SJCRH30 (cell line): ENCODE measurements around the gene C10orf90. TPM values are rescaled to one million over a fixed set of nuclear protein-coding genes. Genes with fewer than 3 reads are reported as not detected.
A peak's percentile ranks its signal among the peaks of the same experiment; 100 is the strongest.
"Not testable (repeated sequence)": the region's sequence is repeated elsewhere in the genome, so short reads cannot be mapped to it uniquely, and the experiment has no call there.

ENCODE experiments used
- DNase-seq, 2 experiments: peaks; one replicate each; pipeline ENCODE4 v3.0.0-alpha.2; 2015 to 2020
- H3K27ac ChIP-seq: fragments of 250-450 bp; sonication (Bioruptor Pico); 2 replicates; pipeline ENCODE4 v1.5.1; 2020; ENCODE audit warnings: mild to moderate bottlenecking, moderate library complexity
- H3K27me3 ChIP-seq: fragments of 250-450 bp; sonication (Bioruptor Pico); 2 replicates; pipeline ENCODE4 v1.5.1; 2020; ENCODE audit warnings: mild to moderate bottlenecking, moderate library complexity
- H3K36me3 ChIP-seq: fragments of 250-450 bp; sonication (Bioruptor Pico); 2 replicates; pipeline ENCODE4 v1.5.1; 2020; ENCODE audit warnings: mild to moderate bottlenecking, moderate library complexity
- H3K4me1 ChIP-seq: fragments of 250-450 bp; sonication (Bioruptor Pico); 2 replicates; pipeline ENCODE4 v1.5.1; 2020; ENCODE audit warnings: mild to moderate bottlenecking, moderate library complexity
- H3K4me3 ChIP-seq: fragments of 250-450 bp; sonication (Bioruptor Pico); 2 replicates; pipeline ENCODE4 v1.5.1; 2020; ENCODE audit warnings: mild to moderate bottlenecking, moderate library complexity
- H3K9me3 ChIP-seq: fragments of 250-450 bp; sonication (Bioruptor Pico); replicated peaks from 2 replicates; pipeline ENCODE4 v1.5.1; 2020; ENCODE audit warnings: mild to moderate bottlenecking, moderate library complexity
- total RNA-seq: library from RNA; depleted of rRNA; stranded (reverse); fragments of >200 nt; shearing (Covaris generic); gene quantifications from 2 replicates; pipeline ENCODE4 v1.2.3, GENCODE V29; 2014

The C10orf90 gene
- total RNA-seq, 1 experiment from 2014 or later = 0.12 TPM

DNA sequence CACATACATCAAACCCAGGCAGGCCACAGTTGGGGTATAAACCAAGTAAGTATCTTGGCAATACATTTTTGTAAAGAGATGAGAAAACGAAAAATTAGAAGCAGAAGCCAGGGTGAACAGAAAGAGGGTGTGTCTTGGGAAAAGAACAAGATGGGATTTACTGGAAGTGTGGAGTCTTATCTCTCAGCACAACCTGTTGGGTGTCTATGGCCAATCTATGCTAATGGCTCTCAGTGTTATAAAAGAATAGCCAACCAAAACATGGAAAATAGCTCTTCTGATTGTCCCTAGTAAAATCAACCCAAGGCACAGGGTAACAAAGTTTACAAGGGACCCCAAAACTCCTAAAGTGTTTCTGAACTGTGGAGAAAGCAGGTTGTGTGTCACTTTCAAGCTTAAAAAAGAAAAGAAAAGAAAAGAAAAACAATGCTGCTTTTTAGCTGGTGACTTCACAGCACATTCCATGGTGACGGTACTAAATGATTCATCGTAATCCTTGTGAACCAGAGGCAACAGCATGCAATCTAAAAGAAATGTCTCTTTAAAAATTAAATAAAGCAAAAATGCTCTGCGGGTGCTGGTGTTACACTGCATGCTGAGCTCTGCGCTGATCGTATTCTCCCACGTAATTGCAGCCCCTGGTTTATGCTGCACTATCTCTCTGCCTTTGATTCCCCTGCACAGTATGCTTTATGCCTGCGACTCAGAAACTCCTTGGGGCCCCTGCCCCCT is 100.8 kb downstream of the C10orf90 start:
- DNase-seq = no peak
- H3K4me3 ChIP-seq = no peak overlapping the region
- no peaks in the 10 kb centered on the region for H3K9me3 ChIP-seq
- H3K4me1 ChIP-seq = no peaks in the 10 kb centered on the region
- no peaks in the 10 kb centered on the region for H3K36me3 ChIP-seq
- no peak overlapping the region for H3K27ac ChIP-seq
- H3K27me3 ChIP-seq = no peaks in the 10 kb centered on the region

DNA sequence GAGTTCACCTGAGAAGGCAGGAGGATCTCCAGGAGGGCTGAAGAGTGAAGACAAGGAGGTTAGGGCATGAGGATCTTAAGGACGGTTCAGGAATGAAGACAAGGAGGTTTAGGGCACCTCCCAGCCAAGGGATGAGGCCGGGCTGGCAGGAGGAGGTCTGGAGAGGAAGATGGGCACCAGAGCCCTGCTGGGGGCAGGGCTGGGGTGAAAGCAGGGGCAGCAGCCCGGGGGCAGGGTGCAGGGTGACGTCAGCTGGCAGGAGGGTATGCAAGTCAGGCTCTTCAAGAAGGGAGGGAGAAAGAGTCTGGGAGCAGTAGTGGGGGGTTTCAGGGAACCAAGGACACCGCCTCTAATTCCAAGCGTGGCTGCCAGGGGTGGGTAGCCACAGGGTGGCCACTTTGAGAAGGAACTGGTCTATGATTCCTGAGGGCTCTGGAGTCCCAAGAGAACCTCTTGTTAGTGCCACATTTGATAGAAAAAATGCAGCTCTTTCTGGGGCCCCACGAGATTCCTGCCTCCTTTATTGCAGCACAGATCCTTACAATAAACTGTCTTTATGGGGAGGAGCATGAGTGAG is 101.6 kb downstream of the C10orf90 start:
- no peaks in the 10 kb centered on the region for H3K36me3 ChIP-seq
- no peaks in the 10 kb centered on the region for H3K27me3 ChIP-seq
- no peak for DNase-seq
- H3K4me3 ChIP-seq = no peak overlapping the region
- H3K27ac ChIP-seq = no peak overlapping the region
- no peaks in the 10 kb centered on the region for H3K9me3 ChIP-seq
- no peaks in the 10 kb centered on the region for H3K4me1 ChIP-seq

DNA sequence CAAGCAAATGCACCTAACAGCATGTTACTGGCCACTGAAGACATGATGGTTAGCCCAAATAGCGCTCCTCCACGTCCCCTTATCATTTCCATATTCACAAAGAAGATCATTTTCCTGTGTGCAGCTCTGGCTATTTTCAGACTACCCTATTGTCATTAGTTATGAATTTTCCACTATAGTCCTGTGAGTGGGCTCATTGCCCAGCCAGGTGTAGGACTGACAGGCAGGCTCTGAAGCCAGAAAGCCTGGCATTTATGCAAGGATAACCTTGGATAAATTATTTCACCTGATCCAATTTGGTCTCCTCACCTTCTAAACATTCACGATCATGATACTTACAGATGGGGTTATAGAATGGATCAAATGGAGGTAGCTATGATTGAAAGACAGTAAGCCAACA is 104.6 kb downstream of the C10orf90 start:
- H3K9me3 ChIP-seq = no peaks in the 10 kb centered on the region
- H3K4me3 ChIP-seq = no peak overlapping the region
- no peak for DNase-seq
- H3K27me3 ChIP-seq = no peaks in the 10 kb centered on the region
- no peak overlapping the region for H3K27ac ChIP-seq
- no peaks in the 10 kb centered on the region for H3K36me3 ChIP-seq
- no peaks in the 10 kb centered on the region for H3K4me1 ChIP-seq

DNA sequence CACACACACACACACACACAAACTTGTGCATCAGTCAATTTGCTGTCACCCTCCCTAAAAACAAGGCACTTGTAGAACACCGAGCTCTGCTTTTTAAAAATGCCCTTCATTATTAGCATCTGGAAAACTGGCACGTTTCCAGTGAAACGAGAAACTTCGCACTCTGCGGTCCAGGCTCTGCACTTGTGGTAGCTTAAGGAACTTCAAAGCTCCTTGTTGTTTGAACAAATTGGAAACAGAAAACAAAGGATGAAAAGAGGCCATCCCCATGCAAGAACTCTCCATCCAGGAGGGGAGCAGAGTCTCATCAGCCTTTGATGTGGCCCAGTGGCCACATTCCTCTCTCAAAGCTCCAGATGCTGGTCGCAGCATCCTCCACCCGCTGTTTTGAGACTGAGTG is 105.1 kb downstream of the C10orf90 start:
- H3K9me3 ChIP-seq = no peaks in the 10 kb centered on the region
- DNase-seq = peak in 1 of 2 experiments; percentile 41
- H3K27ac ChIP-seq = no peak overlapping the region
- no peaks in the 10 kb centered on the region for H3K36me3 ChIP-seq
- no peaks in the 10 kb centered on the region for H3K27me3 ChIP-seq
- no peaks in the 10 kb centered on the region for H3K4me1 ChIP-seq
- no peak overlapping the region for H3K4me3 ChIP-seq

DNA sequence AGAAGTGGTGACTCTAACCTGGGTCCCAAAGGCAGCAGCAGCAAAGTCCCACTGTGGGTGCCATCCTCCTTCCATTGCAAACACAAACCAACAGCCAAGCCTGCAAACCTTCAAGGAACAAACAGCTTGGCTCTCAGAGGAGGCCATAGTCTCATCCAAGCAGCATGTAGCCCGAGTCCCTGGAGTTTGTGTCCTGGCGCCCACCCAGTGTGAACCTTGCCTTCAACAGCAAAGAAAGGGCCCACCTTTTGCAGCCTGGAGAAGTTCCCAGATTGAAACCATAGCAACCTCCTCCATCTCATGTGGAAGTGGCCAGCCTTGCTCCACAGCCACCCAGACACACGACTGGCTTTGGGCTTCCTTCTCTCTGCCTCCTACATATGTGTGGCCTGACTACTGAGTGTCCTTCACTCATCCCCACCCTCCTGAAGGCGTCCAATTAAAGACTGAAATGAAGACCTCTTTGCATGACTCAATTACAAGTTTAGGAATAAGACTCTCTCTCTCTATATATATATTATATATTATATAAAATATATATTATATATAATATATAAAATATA is 106.1 kb downstream of the C10orf90 start:
- Histone ChIP-seq H3K4me1 (no peaks in the 10 kb centered on the region; the same call in 1 of the 2 replicates), H3K4me3 (no peak overlapping the region), H3K27me3 (no peaks in the 10 kb centered on the region), H3K27ac (no peak overlapping the region), H3K36me3 (no peaks in the 10 kb centered on the region), H3K9me3 (no peaks in the 10 kb centered on the region)
- DNase-seq = no peak

DNA sequence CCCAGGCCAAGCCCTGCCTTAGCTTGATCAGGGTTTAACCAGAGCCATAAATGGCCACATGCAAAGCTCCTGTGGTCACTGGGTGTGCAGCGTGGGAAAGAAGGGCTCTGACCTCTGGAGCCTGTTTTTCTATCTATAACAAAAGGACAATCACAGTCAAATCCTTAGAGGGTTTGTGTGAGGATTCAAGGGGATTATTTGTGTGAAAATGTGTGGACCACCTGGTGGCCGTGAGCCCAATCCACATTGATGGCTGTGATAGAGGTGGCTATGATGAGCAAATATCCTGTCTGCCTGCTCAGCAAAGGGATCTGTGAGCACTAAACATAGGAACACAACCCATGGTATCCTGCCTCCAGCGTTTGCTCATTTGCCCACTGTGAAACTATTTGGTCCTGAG is 107.1 kb downstream of the C10orf90 start:
- no peaks in the 10 kb centered on the region for H3K36me3 ChIP-seq
- H3K9me3 ChIP-seq = no peaks in the 10 kb centered on the region
- no peaks in the 10 kb centered on the region; the same call in 1 of the 2 replicates for H3K4me1 ChIP-seq
- no peak for DNase-seq
- H3K27me3 ChIP-seq = no peaks in the 10 kb centered on the region
- no peak overlapping the region for H3K4me3 ChIP-seq
- no peak overlapping the region for H3K27ac ChIP-seq

DNA sequence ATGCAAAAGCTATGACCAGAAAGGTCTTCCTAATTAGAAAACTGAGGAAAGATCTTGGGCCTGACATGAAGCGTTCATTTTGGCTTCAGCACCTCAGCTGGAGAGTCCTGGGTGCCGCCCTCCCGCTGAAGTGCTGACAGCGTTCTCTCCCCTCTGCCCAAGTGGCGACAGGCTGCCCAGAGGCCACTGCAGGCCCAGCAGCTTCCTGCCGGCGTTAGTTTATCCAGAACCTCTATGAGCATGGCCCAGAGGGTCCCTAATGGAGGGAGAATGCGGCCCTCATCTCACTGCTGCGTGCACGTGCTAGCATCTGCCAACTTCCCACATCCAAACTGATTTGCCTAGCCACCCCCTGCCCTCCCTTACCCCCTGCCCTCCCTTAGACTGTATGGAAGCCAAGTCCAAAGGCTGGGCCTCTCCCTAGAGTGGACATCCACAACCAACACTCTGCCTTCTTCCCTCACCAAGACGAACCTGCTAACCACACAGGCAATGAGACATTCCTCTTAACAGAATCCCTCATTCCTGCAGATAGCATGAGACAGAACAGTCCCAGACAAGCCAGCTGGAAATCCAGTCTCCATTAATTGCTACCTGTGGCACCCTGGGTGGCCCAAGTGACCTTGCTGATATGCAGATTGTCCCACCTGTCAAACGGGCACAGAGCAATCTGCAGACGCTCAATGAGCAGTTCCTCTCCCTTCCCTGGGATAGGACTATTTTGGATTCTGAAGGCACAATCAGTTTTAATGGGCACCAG is 108.4 kb downstream of the C10orf90 start:
- Histone ChIP-seq H3K4me1 (no peaks in the 10 kb centered on the region; the same call in 1 of the 2 replicates), H3K4me3 (no peak overlapping the region), H3K27me3 (no peaks in the 10 kb centered on the region), H3K36me3 (no peaks in the 10 kb centered on the region), H3K27ac (no peak overlapping the region), H3K9me3 (no peaks in the 10 kb centered on the region)
- no peak for DNase-seq

DNA sequence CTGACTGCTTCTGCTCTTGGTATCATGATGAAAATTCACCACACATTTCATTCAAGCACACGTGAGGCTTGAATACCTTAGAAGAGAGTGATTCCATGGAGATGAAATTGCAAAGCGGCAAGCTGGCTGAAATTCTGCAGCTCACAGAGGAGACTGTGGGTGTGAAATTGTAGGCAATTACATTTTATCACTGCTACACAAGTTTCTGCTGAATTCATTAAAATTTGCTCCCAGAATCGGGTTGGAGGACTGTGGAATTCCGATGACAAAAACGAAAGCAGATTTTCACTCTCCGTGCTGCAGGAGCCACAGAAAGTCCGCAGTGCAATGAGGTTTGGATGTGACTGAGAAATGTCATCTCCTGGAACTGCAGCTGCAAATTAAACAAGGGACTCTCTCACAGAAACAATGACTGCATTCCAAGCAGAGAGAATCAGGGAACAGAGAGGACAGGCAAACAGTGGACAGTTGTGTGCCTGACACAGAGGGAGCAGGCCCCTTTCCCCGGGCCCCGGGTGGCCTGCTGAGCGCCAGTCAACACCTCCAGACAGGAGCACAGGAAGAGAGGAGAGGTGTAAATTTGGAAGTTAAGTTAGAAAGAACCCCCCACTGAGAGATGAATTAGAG is 109.1 kb downstream of the C10orf90 start:
- H3K27me3 ChIP-seq = no peaks in the 10 kb centered on the region
- no peaks in the 10 kb centered on the region; the same call in 1 of the 2 replicates for H3K4me1 ChIP-seq
- no peak overlapping the region for H3K27ac ChIP-seq
- DNase-seq = no peak
- no peaks in the 10 kb centered on the region for H3K9me3 ChIP-seq
- H3K4me3 ChIP-seq = no peak overlapping the region
- no peaks in the 10 kb centered on the region for H3K36me3 ChIP-seq

DNA sequence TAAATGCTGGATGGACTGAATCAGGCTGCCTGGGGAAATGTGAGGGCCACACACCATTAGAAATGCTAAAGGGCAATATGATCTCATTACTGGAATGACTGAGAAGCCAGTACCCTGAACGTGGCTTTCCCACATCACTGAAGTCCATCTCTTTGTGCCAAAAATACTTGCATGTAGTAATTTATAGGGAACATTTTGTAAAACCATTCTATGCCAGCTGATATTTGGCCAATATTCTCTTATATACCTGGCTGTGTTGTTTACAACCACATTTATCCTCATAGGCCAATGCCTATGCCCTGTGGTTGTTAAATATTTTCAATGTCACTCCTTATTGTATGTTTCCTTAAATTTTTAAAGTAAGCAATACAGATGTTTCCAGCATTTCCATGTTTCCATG is 111.6 kb downstream of the C10orf90 start:
- no peaks in the 10 kb centered on the region for H3K9me3 ChIP-seq
- H3K27ac ChIP-seq = no peak overlapping the region
- H3K36me3 ChIP-seq = no peaks in the 10 kb centered on the region
- no peak for DNase-seq
- H3K4me3 ChIP-seq = no peak overlapping the region
- no peaks in the 10 kb centered on the region; the same call in 1 of the 2 replicates for H3K4me1 ChIP-seq
- H3K27me3 ChIP-seq = no peaks in the 10 kb centered on the region

DNA sequence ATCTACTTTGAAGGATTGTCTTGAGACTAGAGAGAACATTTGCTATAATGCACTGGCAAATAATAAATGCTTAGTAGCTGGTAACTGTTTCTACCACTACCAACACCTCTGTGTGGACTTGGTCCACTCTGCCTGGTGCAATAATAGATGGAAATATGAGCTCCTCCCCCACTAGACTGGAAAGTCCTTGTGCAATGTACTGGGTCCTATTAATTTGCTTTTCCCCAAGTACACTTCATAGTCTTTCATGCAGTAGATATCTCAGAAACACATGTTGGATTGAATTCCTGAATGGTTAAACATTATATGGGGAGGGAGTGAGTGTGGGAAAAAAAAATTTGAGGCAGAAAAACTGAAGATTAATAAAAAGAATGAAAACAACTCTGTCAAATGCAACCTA is 119.3 kb downstream of the C10orf90 start:
- Histone ChIP-seq H3K4me3 (no peak overlapping the region), H3K27me3 (no peaks in the 10 kb centered on the region), H3K27ac (no peak overlapping the region), H3K9me3 (no peaks in the 10 kb centered on the region), H3K4me1 (no peaks in the 10 kb centered on the region), H3K36me3 (no peaks in the 10 kb centered on the region)
- no peak for DNase-seq

DNA sequence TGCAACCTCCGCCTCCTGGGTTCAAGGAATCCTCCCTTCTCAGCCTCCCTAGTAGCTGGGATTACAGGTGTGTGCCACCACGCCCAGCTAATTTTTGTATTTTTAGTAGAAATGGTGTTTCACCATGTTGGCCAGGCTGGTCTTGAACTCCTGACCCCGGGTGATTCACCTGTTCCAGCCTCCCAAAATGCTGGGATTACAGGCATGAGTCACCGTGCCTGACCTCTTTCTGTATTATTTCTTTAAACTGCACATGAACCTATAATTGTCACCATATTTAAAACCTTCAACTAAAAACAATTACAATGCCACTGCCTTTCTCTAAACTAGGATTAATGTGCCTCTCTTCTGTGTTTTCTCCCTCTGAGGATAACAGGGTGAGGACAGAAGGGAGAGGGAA is 119.9 kb downstream of the C10orf90 start:
- H3K27ac ChIP-seq, H3K4me1 ChIP-seq, H3K4me3 ChIP-seq, H3K27me3 ChIP-seq, H3K36me3 ChIP-seq, DNase-seq, H3K9me3 ChIP-seq: not testable (repeated sequence)

DNA sequence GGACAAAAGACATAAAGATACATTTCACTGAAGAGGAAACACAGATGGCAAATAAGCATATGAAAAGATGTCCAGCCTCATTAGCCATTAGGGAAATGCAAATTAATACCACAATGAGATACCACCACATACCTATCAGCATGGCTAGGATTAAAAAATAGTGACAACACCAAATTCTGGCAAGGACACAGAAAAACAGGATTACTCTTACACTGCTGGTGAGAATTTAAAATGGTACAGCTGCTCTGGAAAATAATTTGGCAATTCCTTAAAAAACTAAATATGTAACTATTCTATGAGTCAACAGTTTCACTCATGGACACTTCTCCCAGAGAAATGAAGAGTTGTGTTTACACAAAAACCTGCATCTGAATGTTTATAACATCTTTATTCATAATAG is 121.1 kb downstream of the C10orf90 start:
- H3K4me1 ChIP-seq = no peaks in the 10 kb centered on the region
- no peaks in the 10 kb centered on the region for H3K9me3 ChIP-seq
- DNase-seq = no peak
- no peaks in the 10 kb centered on the region for H3K27me3 ChIP-seq
- H3K36me3 ChIP-seq = no peaks in the 10 kb centered on the region
- H3K27ac ChIP-seq = no peak overlapping the region
- H3K4me3 ChIP-seq = no peak overlapping the region

DNA sequence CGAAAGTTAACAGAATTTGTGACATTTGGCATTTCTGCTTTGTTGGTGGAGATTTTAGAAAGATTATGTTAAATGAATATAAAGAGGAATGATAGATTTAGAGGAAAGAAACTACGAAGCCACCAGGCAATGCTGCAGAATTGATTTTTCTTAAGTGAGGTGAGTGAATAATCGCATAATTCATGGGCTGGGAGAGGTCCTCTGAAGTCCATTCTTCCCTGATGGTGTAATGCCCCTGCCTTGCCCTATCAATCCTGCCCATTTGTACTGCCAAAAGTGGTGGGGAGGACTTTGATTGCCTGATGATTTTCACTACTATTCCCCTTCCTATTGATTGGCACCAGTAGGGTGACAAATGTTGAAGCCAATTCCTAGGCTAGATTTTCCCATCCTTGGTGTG is 125.9 kb downstream of the C10orf90 start:
- Histone ChIP-seq H3K4me1 (no peaks in the 10 kb centered on the region), H3K4me3 (no peak overlapping the region), H3K9me3 (no peaks in the 10 kb centered on the region), H3K27me3 (no peaks in the 10 kb centered on the region), H3K36me3 (no peaks in the 10 kb centered on the region), H3K27ac (no peak overlapping the region)
- no peak for DNase-seq

DNA sequence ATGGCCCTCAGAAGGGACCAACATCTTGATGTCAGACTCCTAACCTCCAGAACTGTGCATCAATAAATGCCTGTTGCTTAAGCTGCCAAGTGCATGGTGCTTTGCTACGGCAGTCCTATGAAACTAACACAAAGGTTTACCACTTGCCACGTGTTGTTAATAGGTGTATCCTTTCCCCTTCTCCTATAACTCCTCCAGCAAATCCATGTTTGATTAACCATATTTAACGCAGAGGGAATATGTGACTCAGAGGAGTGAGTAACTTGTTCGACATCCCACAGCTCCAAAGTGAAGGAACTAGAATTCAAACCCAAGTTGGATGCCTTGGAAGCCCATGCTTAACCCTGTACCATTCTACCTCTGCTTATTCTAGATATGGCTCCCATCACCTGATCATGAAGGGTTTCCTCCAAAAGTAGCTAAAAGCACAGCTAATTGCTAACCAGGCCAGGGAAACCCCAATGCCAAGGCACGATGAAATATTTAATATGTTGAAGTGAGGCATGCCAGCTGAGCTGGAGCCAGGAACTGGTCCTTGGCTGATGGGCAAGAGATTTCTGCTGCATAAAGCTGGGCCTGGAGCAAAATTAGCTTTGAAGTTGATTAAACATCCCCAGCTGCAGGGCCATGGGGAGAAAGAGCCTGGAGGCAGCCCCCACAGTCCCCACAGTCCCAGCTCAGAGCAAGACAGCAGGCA is 131.9 kb downstream of the C10orf90 start:
- Histone ChIP-seq H3K27ac (no peak overlapping the region), H3K4me3 (no peak overlapping the region), H3K27me3 (no peaks in the 10 kb centered on the region), H3K36me3 (no peaks in the 10 kb centered on the region), H3K4me1 (no peaks in the 10 kb centered on the region), H3K9me3 (no peaks in the 10 kb centered on the region)
- no peak for DNase-seq
